Ectodermal cell (in vitro differentiated cells): ENCODE data around the gene DIDO1.

Experiments
- H3K27ac ChIP-seq: 2 replicates; pipeline ENCODE4 v1.7.0; 2013; ENCODE audit warnings: mild to moderate bottlenecking, low read depth, low read length; ENCODE audit not compliant: insufficient read depth, poor library complexity, severe bottlenecking
- H3K27me3 ChIP-seq: 2 replicates; pipeline ENCODE4 v1.7.0; 2013; ENCODE audit warnings: mild to moderate bottlenecking, low read length; ENCODE audit not compliant: insufficient read depth, control insufficient read depth, poor library complexity, severe bottlenecking
- H3K36me3 ChIP-seq: one replicate; pipeline ENCODE4 v1.7.0; 2013; ENCODE audit warnings: low read length; ENCODE audit not compliant: control insufficient read depth, insufficient read depth
- H3K4me1 ChIP-seq: one replicate; pipeline ENCODE4 v1.7.0; 2013; ENCODE audit warnings: low read length; ENCODE audit not compliant: control insufficient read depth, insufficient read depth
- H3K4me3 ChIP-seq: 2 replicates; pipeline ENCODE4 v1.7.0; 2013; ENCODE audit warnings: low read depth, low read length, control low read depth; ENCODE audit not compliant: insufficient read depth
- H3K9me3 ChIP-seq: 2 replicates; pipeline ENCODE4 v1.7.0; 2013; ENCODE audit warnings: mild to moderate bottlenecking, low read length, moderate library complexity; ENCODE audit not compliant: control insufficient read depth
- WGBS, 2 experiments: methylation state at CpG; one replicate each; pipeline ENCODE4 v1.1.7; 2013; ENCODE audit warnings: missing lambda C conversion rate in 2 of 2; 5-methylcytosine and 5-hydroxymethylcytosine counted together

DIDO1 gene

GRCh38 chr20:62918147-62918546 lies 8.2 kb downstream of the DIDO1 start:
- WGBS, 2 experiments = 67 to 69% methylated on average over 3 of the region's 3 CpGs
- no peak overlapping the region for H3K4me3 ChIP-seq
- H3K27ac ChIP-seq = no peak overlapping the region

GRCh38 chr20:62917720-62918119 lies 8.6 kb downstream of the DIDO1 start:
- Histone ChIP-seq H3K27me3 (no peaks in the 10 kb centered on the region), H3K9me3 (no peaks in the 10 kb centered on the region), H3K36me3 (peaks cover 5% of the 10 kb centered on the region), H3K27ac (no peak overlapping the region), H3K4me3 (no peak overlapping the region), H3K4me1 (peaks cover 52% of the 10 kb centered on the region)
- 74 to 77% methylated on average over 3 of the region's 3 CpGs for WGBS, 2 experiments

More at GRCh38 chr20:62918147-62918546, 8.2 kb downstream of the DIDO1 start:
- Histone ChIP-seq H3K9me3 (no peaks in the 10 kb centered on the region), H3K36me3 (peaks cover 5% of the 10 kb centered on the region), H3K4me1 (peaks cover 52% of the 10 kb centered on the region), H3K27me3 (no peaks in the 10 kb centered on the region)

DNA sequence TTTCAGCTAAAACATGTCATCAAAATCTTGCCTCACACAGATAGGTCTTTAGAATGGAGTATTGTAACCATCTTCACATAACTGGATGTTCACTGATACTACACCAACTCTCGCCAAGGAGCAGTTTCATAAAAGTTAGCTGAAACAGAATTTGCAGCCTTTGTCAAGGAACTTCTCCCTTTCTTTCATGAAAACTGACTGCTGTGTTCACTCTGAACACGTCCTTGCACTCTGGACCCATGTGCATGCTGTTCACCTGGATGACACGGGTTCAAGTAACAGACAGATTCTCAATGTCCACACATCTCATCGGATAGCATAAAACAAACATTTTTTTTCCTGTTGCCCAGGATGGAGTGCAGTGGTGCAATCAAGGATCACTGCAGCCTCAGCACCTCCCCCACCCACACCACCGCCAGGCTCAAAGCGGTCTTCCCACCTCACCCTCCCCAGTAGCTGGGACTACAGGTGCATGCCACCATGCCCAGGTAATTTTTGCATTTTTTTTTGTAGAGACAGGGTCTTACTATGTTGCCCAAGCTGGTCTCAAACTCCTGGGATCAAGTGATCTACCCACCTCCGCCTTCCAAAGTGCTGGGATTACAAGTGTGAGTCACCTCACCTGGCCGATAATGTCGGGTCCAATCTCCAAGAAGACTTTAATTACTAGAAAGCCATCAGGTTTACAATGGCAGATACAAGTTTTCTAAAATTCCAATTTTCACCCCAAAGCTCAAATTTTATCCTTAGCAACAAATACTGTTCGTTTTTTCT lies 9.4 kb downstream of the DIDO1 start:
- peak overlapping the region; percentile 17 for H3K27ac ChIP-seq
- no peaks in the 10 kb centered on the region for H3K9me3 ChIP-seq
- no peaks in the 10 kb centered on the region for H3K27me3 ChIP-seq
- 83 to 84% methylated on average over 10 of the region's 10 CpGs for WGBS, 2 experiments
- H3K4me1 ChIP-seq = peaks cover 52% of the 10 kb centered on the region
- H3K36me3 ChIP-seq = peaks cover 5% of the 10 kb centered on the region
- no peak overlapping the region for H3K4me3 ChIP-seq

- no peak overlapping the region for H3K4me3 ChIP-seq
These were observed 11.3 kb downstream of the DIDO1 start for GRCh38 chr20:62914970-62915457.

GRCh38 chr20:62914436-62914835 lies 11.9 kb downstream of the DIDO1 start:
- H3K9me3 ChIP-seq = no peaks in the 10 kb centered on the region
- H3K4me1 ChIP-seq = peaks cover 40% of the 10 kb centered on the region
- peaks cover 26% of the 10 kb centered on the region for H3K36me3 ChIP-seq
- no peaks in the 10 kb centered on the region for H3K27me3 ChIP-seq
- WGBS, 2 experiments = 89% methylated on average over 8 of the region's 9 CpGs
- no peak overlapping the region for H3K4me3 ChIP-seq
- H3K27ac ChIP-seq = no peak overlapping the region

More at GRCh38 chr20:62914970-62915457, 11.3 kb downstream of the DIDO1 start:
- peaks cover 45% of the 10 kb centered on the region for H3K4me1 ChIP-seq
- 44 to 47% methylated on average over 8 of the region's 8 CpGs for WGBS, 2 experiments
- peak overlapping the region; percentile 12 for H3K27ac ChIP-seq
- H3K27me3 ChIP-seq = no peaks in the 10 kb centered on the region
- no peaks in the 10 kb centered on the region for H3K9me3 ChIP-seq
- peaks cover 20% of the 10 kb centered on the region for H3K36me3 ChIP-seq

- Histone ChIP-seq H3K4me3 (no peak overlapping the region), H3K9me3 (no peaks in the 10 kb centered on the region), H3K4me1 (peaks cover 35% of the 10 kb centered on the region), H3K36me3 (peaks cover 37% of the 10 kb centered on the region), H3K27ac (no peak overlapping the region), H3K27me3 (no peaks in the 10 kb centered on the region)
- 94 to 96% methylated on average over 7 of the region's 7 CpGs for WGBS, 2 experiments
These were observed 13.2 kb downstream of the DIDO1 start for GRCh38 chr20:62913043-62913630.

- H3K27me3 ChIP-seq = no peaks in the 10 kb centered on the region
- H3K36me3 ChIP-seq = peaks cover 50% of the 10 kb centered on the region
- H3K4me1 ChIP-seq = peaks cover 32% of the 10 kb centered on the region
- WGBS, 2 experiments = 95 to 96% methylated on average over 9 to 10 of the region's 10 CpGs
- no peaks in the 10 kb centered on the region for H3K9me3 ChIP-seq
- H3K4me3 ChIP-seq = no peak overlapping the region
- H3K27ac ChIP-seq = no peak overlapping the region
These were observed 14.5 kb downstream of the DIDO1 start for GRCh38 chr20:62911701-62912280.

DNA sequence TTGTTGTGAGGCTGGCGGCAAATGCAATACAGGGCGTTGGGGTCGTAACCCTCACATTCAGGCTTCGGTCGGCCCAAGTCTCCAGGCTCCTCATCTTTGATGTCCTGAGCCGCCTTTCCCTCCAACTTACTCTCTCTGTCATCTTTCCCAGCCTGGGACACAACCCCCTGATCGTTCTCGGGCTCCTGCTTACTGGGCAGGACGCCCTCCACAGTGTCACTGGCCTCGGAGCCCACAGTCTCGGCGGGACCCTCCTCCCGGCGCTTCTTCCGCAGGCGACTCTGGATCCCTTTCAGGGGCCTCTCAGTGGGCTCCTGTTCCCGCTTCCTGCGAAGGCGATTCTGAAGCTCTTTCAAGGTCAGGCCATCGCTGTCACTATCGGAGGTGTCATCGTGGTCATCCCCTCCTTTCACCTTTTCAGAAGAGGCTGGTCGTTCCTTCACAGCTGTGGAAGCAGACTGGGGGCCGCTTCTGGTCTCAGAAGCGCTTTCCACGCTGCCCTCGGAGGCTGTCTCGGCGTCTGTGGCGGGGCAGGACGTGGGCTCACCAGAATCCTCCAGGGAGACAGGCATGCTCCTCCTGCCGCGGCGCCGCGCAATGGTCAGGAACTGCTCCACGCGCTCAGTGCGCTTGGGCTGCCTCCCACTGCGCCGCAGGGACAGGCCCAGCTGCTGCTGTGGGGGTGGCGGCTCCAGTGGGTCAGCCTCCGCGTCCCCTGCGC lies 15.4 kb downstream of the DIDO1 start:
- H3K36me3 ChIP-seq = peaks cover 58% of the 10 kb centered on the region
- H3K27me3 ChIP-seq = no peaks in the 10 kb centered on the region
- no peak overlapping the region for H3K4me3 ChIP-seq
- WGBS, 2 experiments = 96% methylated on average over 45 of the region's 45 CpGs
- H3K4me1 ChIP-seq = peaks cover 24% of the 10 kb centered on the region
- H3K27ac ChIP-seq = no peak overlapping the region
- H3K9me3 ChIP-seq = no peaks in the 10 kb centered on the region

GRCh38 chr20:62910217-62910766 lies 16.0 kb downstream of the DIDO1 start:
- peaks cover 18% of the 10 kb centered on the region for H3K4me1 ChIP-seq
- 96 to 97% methylated on average over 11 of the region's 11 CpGs for WGBS, 2 experiments
- H3K9me3 ChIP-seq = no peaks in the 10 kb centered on the region
- no peak overlapping the region for H3K27ac ChIP-seq
- peaks cover 65% of the 10 kb centered on the region for H3K36me3 ChIP-seq
- H3K27me3 ChIP-seq = no peaks in the 10 kb centered on the region
- H3K4me3 ChIP-seq = no peak overlapping the region
